Heart left ventricle (tissue), 16 donors: ENCODE data around the gene OR4C12. TPM values are rescaled to one million over a fixed set of nuclear protein-coding genes. Genes with fewer than 3 reads are reported as not detected.
"Not testable (repeated sequence)": the region's sequence is repeated elsewhere in the genome, so short reads cannot be mapped to it uniquely, and the experiment has no call there.

ENCODE experiments used
- ATAC-seq, 4 donors: fragments of 200-7000 bp; cut with Tn5 transposase; one replicate each; pipeline ENCODE4 v1.9.1; 2020 to 2022; ENCODE audit warnings: moderate library complexity in 4 of 4, mild to moderate bottlenecking in 3 of 4, moderate number of reproducible peaks in 1 of 4
- DNase-seq, 5 donors: peaks; one replicate each; pipeline ENCODE4 v3.0.0-alpha.2; 2020
- H3K27ac ChIP-seq, 12 donors: fragments of 200-600 bp; sonication (generic) in 4 of 12; one replicate each; pipeline versions ENCODE4 v1.5.0 to v1.8.0; 2016 to 2022; ENCODE audit warnings: mild to moderate bottlenecking in 2 of 12
- H3K27me3 ChIP-seq, 9 donors: fragments of 200-600 bp; sonication (generic) in 2 of 9; one replicate each; pipeline versions ENCODE4 v1.5.1 to v1.8.0; 2016 to 2022; ENCODE audit warnings: mild to moderate bottlenecking in 3 of 9
- H3K36me3 ChIP-seq, 9 donors: fragments of 200-600 bp; sonication (generic) in 2 of 9; one replicate each; pipeline versions ENCODE4 v1.5.0 to v1.8.0; 2018 to 2022; ENCODE audit warnings: mild to moderate bottlenecking in 2 of 9
- H3K4me1 ChIP-seq, 12 donors: fragments of 200-600 bp; sonication (generic) in 4 of 12; one replicate each; pipeline versions ENCODE4 v1.5.0 to v1.8.0; 2016 to 2022; ENCODE audit warnings: mild to moderate bottlenecking in 3 of 12
- H3K4me3 ChIP-seq, 12 donors: fragments of 200-600 bp; sonication (generic) in 4 of 12; one replicate each; pipeline versions ENCODE4 v1.5.0 to v1.8.0; 2017 to 2022; ENCODE audit warnings: mild to moderate bottlenecking in 9 of 12, moderate library complexity in 4 of 12
- H3K9me3 ChIP-seq, 12 donors: fragments of 200-600 bp; sonication (generic) in 4 of 12; one replicate each; pipeline versions ENCODE4 v1.5.0 to v1.8.0; 2016 to 2022; ENCODE audit warnings: mild to moderate bottlenecking in 1 of 12
- CTCF ChIP-seq, 12 donors: fragments of 200-600 bp; sonication (generic) in 4 of 12; IDR thresholded peaks; one replicate each; pipeline versions ENCODE4 v1.5.0 to v1.8.0; 2018 to 2022; ENCODE audit warnings: antibody characterized with exemption in 12 of 12, mild to moderate bottlenecking in 5 of 12
- POLR2A ChIP-seq, 2 donors: fragments of 450-650 bp; IDR thresholded peaks; one replicate each; pipeline ENCODE4 v1.6.1; 2017; ENCODE audit warnings: antibody characterized with exemption in 2 of 2, mild to moderate bottlenecking in 2 of 2, moderate library complexity in 2 of 2
- WGBS, 4 donors: extraction: QIAGEN DNeasy Blood & Tissue Kit in 2 of 4; methylation state at CpG; one replicate each; pipeline versions ENCODE4 v1.1.5 to v1.1.7; 2013 to 2018; 5-methylcytosine and 5-hydroxymethylcytosine counted together
- intact Hi-C, 10 donors: fragments of 100-400 bp; cut with DNase I; formaldehyde crosslinking; loops; one replicate each; pipeline versions ENCODE4 v1.11.1 to v1.14.2; 2022
- long read RNA-seq, 3 donors: library from polyadenylated mRNA; unstranded; transcript quantifications; one replicate each; pipeline ENCODE4 v2.0.0, GENCODE V29; 2020 to 2021
- polyA plus RNA-seq, 2 donors: library from polyadenylated mRNA; stranded (reverse); fragments of 200-250 nt; gene quantifications; one replicate each; pipeline ENCODE4 v1.2.3, GENCODE V29; 2013
- total RNA-seq, 9 donors: library from RNA; depleted of rRNA in 2 of 9; stranded (reverse); fragments of >200 nt in 2 of 9; fragmentation: NEBNext Ultra II Directional in 3 of 9; extraction: Animal tissue kit (Norgen Biotek cat#: 25700) in 3 of 9; gene quantifications; one replicate each; pipeline versions ENCODE4 v1.1.0 to v1.2.4, GENCODE V29; 2016 to 2023
- donor health status: ischemic (EF 13 %, LVEDD 7.1; RV severe dilation, severe dysfunction).
- donor health status: healthy with polysubstance abuse.
- donor health status: DM: no; HTN: yes; CAD: no.
- donor health status: DM: no; HTN: no; CAD: no.
- donor health status: ischemic (EF 25% LVEDD 6.9; RV normal size, moderate dysfunction).
- donor health status: ischemic (EF 25% LVEDD 5.7; RV mildly dilated, moderate dysfunction).
- donor health status: healthy.
- donor health status: DM: yes; HTN: yes; CAD: no.
- donor health status: ischemic (EF 35%, LVEDD 5.7; RV mildly dilated, moderate dysfunction).
- donor health status: nonischemic (EF 11% LVEDD 7.7; RV severe dilation, severe dysfunction).
- donor health status: DM: yes; HTN: yes; CAD: no.
- donor health status: PGD.
- donor health status: ischemic (EF 29% LVEDD 5.4; RV normal size, mild dysfunction).
- donor health status: nonischemic (EF 23%, LVEDD 6.1; RV moderate dilation, normal function).

Gene OR4C12
- total RNA-seq: not detected
- polyA plus RNA-seq: not detected
- long read RNA-seq, donor 1: 0 reads
- long read RNA-seq, donor 2: 0 reads
- long read RNA-seq, donor 3: 0 reads

GRCh38 chr11:49982435-49982834, at the start of gene OR4C12:
TSS of gene OR4C12 (minus strand) at chr11:49982535. CDS start at chr11:49982501, 34 bp downstream.
- H3K36me3 ChIP-seq, H3K4me3 ChIP-seq, intact Hi-C loops, H3K4me1 ChIP-seq, H3K9me3 ChIP-seq, H3K27ac ChIP-seq, ATAC-seq, DNase-seq, H3K27me3 ChIP-seq: not testable (repeated sequence)
- 27 to 30% (median 27%) methylated on average over 1 of the region's 1 CpG for WGBS, 4 donors

GRCh38 chr11:50030193-50030592, 47.9 kb upstream of the OR4C12 start:
- H3K27me3 ChIP-seq: no peaks in the 10 kb centered on the region
- H3K27ac ChIP-seq: no peak overlapping the region
- peaks cover 0 to 9% (median 0%) of the 10 kb centered on the region in 12 donors for H3K9me3 ChIP-seq
- TF ChIP-seq CTCF (IDR thresholded peaks at IDR 0.05): no peak
- no peak for TF ChIP-seq POLR2A (IDR thresholded peaks at IDR 0.05)
- peaks cover 0 to 3% (median 0%) of the 10 kb centered on the region in 12 donors for H3K4me1 ChIP-seq
- DNase-seq: no peak
- ATAC-seq: peak; percentile 55 to 94 (median 84)
- no peak overlapping the region for H3K4me3 ChIP-seq
- intact Hi-C loops: no loop called here
- 13 to 48% (median 28%) methylated on average over 1 of the region's 1 CpG for WGBS, 4 donors
- H3K36me3 ChIP-seq: no peaks in the 10 kb centered on the region

GRCh38 chr11:49995565-49995964, 13.2 kb upstream of the OR4C12 start:
- Histone ChIP-seq H3K36me3 (no peaks in the 10 kb centered on the region), H3K9me3 (peaks cover 0 to 26% (median 7%) of the 10 kb centered on the region in 12 donors), H3K4me1 (no peaks in the 10 kb centered on the region), H3K4me3 (no peak overlapping the region), H3K27me3 (no peaks in the 10 kb centered on the region), H3K27ac (no peak overlapping the region)
- TF ChIP-seq CTCF (IDR thresholded peaks at IDR 0.05) (peak; percentile 29 to 66 (median 44)), POLR2A (IDR thresholded peaks at IDR 0.05) (no peak)
- ATAC-seq (no peak), DNase-seq (peak in 3 of 5 donors; percentile 23 to 29 (median 28))
- intact Hi-C loops: no loop called here
- WGBS, 4 donors: 32 to 47% (median 42%) methylated on average over 6 of the region's 6 CpGs

DNA sequence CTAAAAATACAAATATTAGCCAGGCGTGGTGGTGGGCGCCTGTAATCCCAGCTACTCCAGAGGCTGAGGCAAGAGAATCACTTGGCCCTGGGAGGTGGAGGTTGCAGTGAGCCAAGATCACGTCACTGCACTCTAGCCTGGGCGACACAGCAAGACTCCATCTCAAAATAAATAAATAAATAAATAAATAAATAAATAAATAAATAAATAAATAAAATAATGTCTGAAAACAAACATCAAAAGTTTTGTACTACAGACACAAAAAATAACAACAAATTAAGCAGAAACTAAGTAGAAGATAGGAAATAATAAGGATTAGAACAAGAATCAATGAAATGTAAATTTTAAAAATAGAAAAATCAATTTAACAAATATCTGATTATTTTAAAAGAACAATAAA, 8.9 kb downstream of the OR4C12 start:
- DNase-seq, H3K4me1 ChIP-seq, H3K27me3 ChIP-seq, H3K36me3 ChIP-seq, H3K4me3 ChIP-seq, ATAC-seq, intact Hi-C loops, H3K27ac ChIP-seq: not testable (repeated sequence)
- WGBS, 4 donors: 69 to 84% (median 77%) methylated on average over 4 of the region's 4 CpGs
- peaks cover 0 to 12% (median 3%) of the 10 kb centered on the region in 12 donors for H3K9me3 ChIP-seq

DNA sequence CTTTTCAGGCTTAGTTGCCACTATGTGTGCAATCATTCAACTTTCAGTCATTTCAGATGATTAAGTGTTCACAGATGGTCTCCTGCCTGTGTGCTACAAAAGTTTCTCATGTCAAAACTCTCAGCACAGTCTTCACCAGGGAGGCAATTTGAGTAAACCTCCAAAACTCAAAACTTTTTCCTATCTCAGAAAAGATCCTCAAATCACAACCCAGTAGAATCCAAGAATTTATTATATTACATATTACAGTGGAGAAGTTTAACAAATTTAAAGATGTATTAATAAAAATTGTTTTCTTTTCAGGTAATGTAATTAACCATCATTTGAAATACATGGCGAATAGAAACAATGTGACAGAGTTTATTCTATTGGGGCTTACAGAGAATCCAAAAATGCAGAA, 30.2 kb downstream of the OR4C12 start, which contains the start of gene OR4C13:
Gene OR4C13, plus strand, starts transcription at position 301 of the 400 bp plus-strand sequence. Its CDS starts 32 bp downstream, at position 333.
- 32 to 81% (median 72%) methylated on average over 1 of the region's 1 CpG for WGBS, 4 donors
- TF ChIP-seq CTCF (IDR thresholded peaks at IDR 0.05) (no peak), POLR2A (IDR thresholded peaks at IDR 0.05) (no peak)
- ATAC-seq (no peak), DNase-seq (no peak)
- H3K27me3 ChIP-seq: no peaks in the 10 kb centered on the region
- intact Hi-C loops: no loop called here
- no peaks in the 10 kb centered on the region for H3K4me1 ChIP-seq
- H3K4me3 ChIP-seq: no peak within 1 kb of the TSS
- no peaks in the 10 kb centered on the region for H3K36me3 ChIP-seq
- H3K9me3 ChIP-seq: peaks cover 0 to 9% (median 0%) of the 10 kb centered on the region in 12 donors
- no peak within 1 kb of the TSS for H3K27ac ChIP-seq

DNA sequence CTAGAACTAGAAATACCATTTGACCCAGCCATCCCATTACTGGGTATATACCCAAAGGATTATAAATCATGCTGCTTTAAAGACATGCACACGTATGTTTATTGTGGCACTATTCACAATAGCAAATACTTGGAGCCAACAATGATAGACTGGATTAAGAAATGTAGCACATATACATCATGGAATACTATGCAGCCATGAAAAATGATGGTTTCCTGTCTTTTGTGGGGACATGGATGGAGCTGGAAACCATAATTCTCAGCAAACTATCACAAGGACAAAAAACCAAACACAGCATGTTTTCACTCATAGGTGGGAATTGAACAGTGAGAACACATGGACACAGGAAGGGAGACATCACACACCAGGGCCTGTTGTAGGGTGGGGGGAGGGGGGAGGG, 33.6 kb downstream of the OR4C12 start:
- H3K27me3 ChIP-seq, H3K4me1 ChIP-seq, H3K36me3 ChIP-seq, H3K4me3 ChIP-seq, H3K27ac ChIP-seq, DNase-seq, intact Hi-C loops, ATAC-seq: not testable (repeated sequence)
- H3K9me3 ChIP-seq: peaks cover 0 to 26% (median 2%) of the 10 kb centered on the region in 12 donors
- 58 to 73% (median 68%) methylated on average over 1 of the region's 1 CpG for WGBS, 4 donors
